Measurements from ENCODE around the gene KRTAP10-12.

The KRTAP10-12 gene

GRCh38 chr21:44704636-44705001, 7.6 kb downstream of the KRTAP10-12 start:
- H3K4me3 ChIP-seq (ENCODE audit: low read depth, low read length) = no peak overlapping the region
- DNase-seq (ENCODE audit: low read depth) = no peak
- TF ChIP-seq POLR2A (IDR thresholded peaks at IDR 0.05; ENCODE audit: extremely low read depth, insufficient read length) = no peak
- TF ChIP-seq, protein P1, sequence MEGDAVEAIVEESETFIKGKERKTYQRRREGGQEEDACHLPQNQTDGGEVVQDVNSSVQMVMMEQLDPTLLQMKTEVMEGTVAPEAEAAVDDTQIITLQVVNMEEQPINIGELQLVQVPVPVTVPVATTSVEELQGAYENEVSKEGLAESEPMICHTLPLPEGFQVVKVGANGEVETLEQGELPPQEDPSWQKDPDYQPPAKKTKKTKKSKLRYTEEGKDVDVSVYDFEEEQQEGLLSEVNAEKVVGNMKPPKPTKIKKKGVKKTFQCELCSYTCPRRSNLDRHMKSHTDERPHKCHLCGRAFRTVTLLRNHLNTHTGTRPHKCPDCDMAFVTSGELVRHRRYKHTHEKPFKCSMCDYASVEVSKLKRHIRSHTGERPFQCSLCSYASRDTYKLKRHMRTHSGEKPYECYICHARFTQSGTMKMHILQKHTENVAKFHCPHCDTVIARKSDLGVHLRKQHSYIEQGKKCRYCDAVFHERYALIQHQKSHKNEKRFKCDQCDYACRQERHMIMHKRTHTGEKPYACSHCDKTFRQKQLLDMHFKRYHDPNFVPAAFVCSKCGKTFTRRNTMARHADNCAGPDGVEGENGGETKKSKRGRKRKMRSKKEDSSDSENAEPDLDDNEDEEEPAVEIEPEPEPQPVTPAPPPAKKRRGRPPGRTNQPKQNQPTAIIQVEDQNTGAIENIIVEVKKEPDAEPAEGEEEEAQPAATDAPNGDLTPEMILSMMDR (IDR thresholded peaks at IDR 0.05; ENCODE audit: low read depth, low read length) = no peak
- no peak for TF ChIP-seq MYC (IDR thresholded peaks at IDR 0.05; ENCODE audit: low read depth, low read length)
- no peak for TF ChIP-seq MAX (IDR thresholded peaks at IDR 0.05; ENCODE audit: low read depth, low read length)

GRCh38 chr21:44706026-44706705, 9.2 kb downstream of the KRTAP10-12 start:
- DNase-seq (ENCODE audit: low read depth) = no peak
- no peak overlapping the region for H3K4me3 ChIP-seq (ENCODE audit: low read depth, low read length)

DNA sequence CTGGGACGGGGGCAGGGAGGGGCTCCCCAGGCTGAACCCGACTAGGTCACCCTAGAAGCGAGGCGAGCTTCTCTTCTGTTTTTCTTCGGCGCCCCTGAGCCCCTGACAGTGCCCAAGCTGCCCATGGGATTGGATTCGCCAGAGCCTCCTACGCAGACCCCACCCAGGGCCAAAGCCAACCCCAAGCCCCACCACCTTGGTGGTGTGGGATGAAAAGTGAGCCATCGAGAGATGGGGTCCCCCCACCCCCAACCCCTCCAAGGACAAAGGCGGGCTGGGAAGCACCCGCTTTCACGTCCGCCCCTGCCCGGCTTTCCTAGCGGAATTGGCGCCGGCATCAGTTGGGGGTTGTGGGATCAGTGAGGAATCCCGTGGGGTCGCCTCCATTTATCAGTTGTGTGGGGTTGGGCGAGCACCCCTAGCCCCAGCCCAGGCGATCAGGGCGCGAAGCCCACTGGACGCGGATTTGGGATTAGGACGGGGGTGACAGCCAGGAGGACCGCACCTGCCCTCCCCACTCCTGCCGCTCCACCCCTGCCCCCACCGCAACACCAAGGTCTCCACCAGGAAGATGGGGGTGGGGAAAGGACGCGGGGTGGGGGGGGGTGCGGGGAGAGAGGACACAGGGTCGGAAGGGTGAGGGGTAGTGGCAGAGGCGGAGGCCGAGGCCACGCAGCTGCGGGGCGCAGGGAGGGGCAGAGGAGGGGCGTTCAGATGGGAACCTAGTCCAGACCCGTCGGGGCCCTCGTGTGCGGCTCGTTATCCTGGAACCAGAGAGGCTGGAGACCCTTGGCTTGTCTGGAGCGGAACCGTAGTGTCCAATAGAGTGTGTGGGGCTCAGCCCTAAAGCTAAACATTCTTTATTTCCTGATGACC, 10.0 kb downstream of the KRTAP10-12 start:
- no peak for DNase-seq (ENCODE audit: low read depth)
- TF ChIP-seq MYC (IDR thresholded peaks at IDR 0.05; ENCODE audit: low read depth, low read length) (no peak), POLR2A (IDR thresholded peaks at IDR 0.05; ENCODE audit: extremely low read depth, insufficient read length) (no peak), MAX (IDR thresholded peaks at IDR 0.05; ENCODE audit: low read depth, low read length) (no peak)
- TF ChIP-seq, protein P1 (IDR thresholded peaks at IDR 0.05; ENCODE audit: low read depth, low read length) = no peak
- H3K4me3 ChIP-seq (ENCODE audit: low read depth, low read length) = no peak overlapping the region

More at GRCh38 chr21:44706026-44706705, 9.2 kb downstream of the KRTAP10-12 start:
- no peak for TF ChIP-seq MAX (IDR thresholded peaks at IDR 0.05; ENCODE audit: low read depth, low read length)
- no peak for TF ChIP-seq MYC (IDR thresholded peaks at IDR 0.05; ENCODE audit: low read depth, low read length)

DNA sequence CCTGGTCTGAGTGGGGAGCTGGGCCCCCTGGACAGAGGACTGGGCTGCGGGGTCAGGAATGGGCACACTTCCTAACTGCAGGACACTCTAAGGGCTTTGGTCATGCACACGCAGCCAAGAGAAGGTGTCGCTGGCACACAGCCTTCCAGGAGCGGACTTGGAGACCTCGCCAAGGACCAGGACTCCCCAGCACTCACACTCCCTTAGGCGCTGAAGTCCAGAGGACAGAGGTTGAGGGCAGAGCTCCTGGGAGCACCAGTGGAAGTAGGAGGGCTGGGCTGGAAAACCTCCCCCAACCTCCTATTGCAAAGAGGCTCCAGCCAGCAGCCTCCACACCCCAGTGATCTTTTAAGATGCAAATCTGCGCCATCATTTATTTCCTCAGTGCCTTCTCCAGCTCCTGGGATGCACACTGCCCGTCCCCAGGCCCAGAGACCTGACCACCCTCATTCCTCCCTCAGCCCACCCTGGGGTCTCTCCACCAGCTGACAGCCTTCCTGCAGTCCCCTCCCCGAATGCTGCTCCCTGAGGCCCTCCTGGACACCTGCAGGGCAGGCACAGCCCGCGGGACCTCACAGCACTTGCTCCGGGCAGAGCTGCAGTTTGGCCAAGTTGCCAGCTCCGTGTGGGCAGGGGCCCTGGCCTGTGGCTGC, 11.4 kb downstream of the KRTAP10-12 start:
- TF ChIP-seq POLR2A (IDR thresholded peaks at IDR 0.05; ENCODE audit: extremely low read depth, insufficient read length) = no peak
- TF ChIP-seq MYC (IDR thresholded peaks at IDR 0.05; ENCODE audit: low read depth, low read length) = no peak
- TF ChIP-seq, protein P1 (IDR thresholded peaks at IDR 0.05; ENCODE audit: low read depth, low read length) = no peak
- no peak for TF ChIP-seq MAX (IDR thresholded peaks at IDR 0.05; ENCODE audit: low read depth, low read length)
- DNase-seq (ENCODE audit: low read depth) = no peak
- no peak overlapping the region for H3K4me3 ChIP-seq (ENCODE audit: low read depth, low read length)

- H3K4me3 ChIP-seq (ENCODE audit: low read depth, low read length) = no peak overlapping the region
- TF ChIP-seq, protein P1 (IDR thresholded peaks at IDR 0.05; ENCODE audit: low read depth, low read length) = no peak
- no peak for TF ChIP-seq MAX (IDR thresholded peaks at IDR 0.05; ENCODE audit: low read depth, low read length)
- TF ChIP-seq MYC (IDR thresholded peaks at IDR 0.05; ENCODE audit: low read depth, low read length) = no peak
- TF ChIP-seq POLR2A (IDR thresholded peaks at IDR 0.05; ENCODE audit: extremely low read depth, insufficient read length) = no peak
- peak; percentile 41 for DNase-seq (ENCODE audit: low read depth)
These were observed 12.0 kb downstream of the KRTAP10-12 start for GRCh38 chr21:44708866-44709425.

Data from NB4 (cell line).